H1 (cell line): ENCODE results near the gene COX5A. TPM values are rescaled to one million over a fixed set of nuclear protein-coding genes. Genes with fewer than 3 reads are reported as not detected.

Source experiments
- CTCF ChIA-PET: fragments of 300-600 bp; sonication (Branson Sonifier 250); formaldehyde crosslinking; loops from one replicate; lab custom pipeline; 2021; ENCODE audit not compliant: partially characterized antibody; lab: Charles Lee
- POLR2A ChIA-PET: fragments of 300-600 bp; sonication (Branson Sonifier 250); formaldehyde crosslinking; loops from one replicate; lab custom pipeline; 2021; ENCODE audit warnings: inconsistent platforms; ENCODE audit not compliant: partially characterized antibody; lab: Charles Lee
- DNase-seq, 2 experiments: peaks; one replicate each; pipeline versions ENCODE4 v3.0.0 to v3.0.0-alpha.2; 2010 to 2022; ENCODE audit warnings: low spot score in 2 of 2, low read depth in 1 of 2, mixed read lengths in 1 of 2
- FAIRE-seq: peaks from 2 replicates; lab custom pipeline; 2011; peaks lifted over from hg19 to GRCh38; lab: Jason Lieb, UNC
- H2AFZ ChIP-seq: 2 replicates; pipeline ENCODE4 v1.8.1; 2012; ENCODE audit warnings: low read length, inconsistent platforms
- H2AK5ac ChIP-seq: 2 replicates; pipeline ENCODE4 v1.6.1; 2013; ENCODE audit warnings: low read depth, low read length
- H2BK120ac ChIP-seq: replicated peaks from 2 replicates; pipeline ENCODE3; 2013; ENCODE audit warnings: low read depth, low read length, inconsistent platforms
- H2BK12ac ChIP-seq: 2 replicates; pipeline ENCODE4 v1.6.1; 2013; ENCODE audit warnings: low read depth, low read length
- H2BK15ac ChIP-seq: 2 replicates; pipeline ENCODE4 v1.6.1; 2013; ENCODE audit warnings: low read length
- H2BK20ac ChIP-seq: 2 replicates; pipeline ENCODE4 v1.6.1; 2013; ENCODE audit warnings: low read length
- H2BK5ac ChIP-seq: 2 replicates; pipeline ENCODE4 v1.6.1; 2013; ENCODE audit warnings: low read depth, low read length
- H3K14ac ChIP-seq: 2 replicates; pipeline ENCODE4 v1.6.1; 2013; ENCODE audit warnings: inconsistent platforms; ENCODE audit not compliant: insufficient read length
- H3K18ac ChIP-seq: 2 replicates; pipeline ENCODE4 v1.6.1; 2013; ENCODE audit warnings: low read length; ENCODE audit errors: extremely low read depth
- H3K23ac ChIP-seq: 2 replicates; pipeline ENCODE4 v1.6.1; 2013; ENCODE audit warnings: inconsistent platforms; ENCODE audit not compliant: insufficient read length
- H3K23me2 ChIP-seq: 2 replicates; pipeline ENCODE4 v1.6.1; 2013; ENCODE audit warnings: low read depth, low read length
- H3K27ac ChIP-seq: 2 replicates; pipeline ENCODE4 v1.6.1; 2011; ENCODE audit warnings: low read depth, low read length, inconsistent platforms
- H3K27me3 ChIP-seq, 4 experiments: replicated peaks in 1 of 4; 1 replicate in 1 of 4; 2 replicates in 3 of 4; pipeline versions ENCODE4 v1.6.1 to v1.8.1; 2011 to 2013; ENCODE audit warnings: low read length in 3 of 4, mild to moderate bottlenecking in 3 of 4, inconsistent platforms in 2 of 4, mixed read lengths in 2 of 4, moderate library complexity in 1 of 4; ENCODE audit not compliant: control insufficient read depth in 3 of 4, insufficient read depth in 3 of 4; ENCODE audit errors: extremely low read depth in 1 of 4
- H3K36me3 ChIP-seq, 4 experiments: 2 replicates each; pipeline versions ENCODE4 v1.6.1 to v1.8.1; 2011 to 2013; ENCODE audit warnings: mild to moderate bottlenecking in 4 of 4, low read length in 3 of 4, moderate library complexity in 2 of 4, control low read depth in 1 of 4, inconsistent platforms in 1 of 4; ENCODE audit not compliant: insufficient read depth in 4 of 4, control insufficient read depth in 2 of 4
- H3K4ac ChIP-seq: replicated peaks from 2 replicates; pipeline ENCODE3; 2013; ENCODE audit warnings: low read length, low read depth, mixed read lengths, inconsistent platforms; ENCODE audit not compliant: insufficient read length
- H3K4me1 ChIP-seq, 4 experiments: replicated peaks in 1 of 4; 1 replicate in 1 of 4; 2 replicates in 3 of 4; pipeline versions ENCODE4 v1.6.1 to v1.8.1; 2011 to 2013; ENCODE audit warnings: low read length in 3 of 4, inconsistent platforms in 2 of 4, mixed read lengths in 1 of 4; ENCODE audit not compliant: insufficient read depth in 4 of 4, control insufficient read depth in 3 of 4
- H3K4me2 ChIP-seq, 2 experiments: 2 replicates each; pipeline versions ENCODE4 v1.6.1 to v1.8.1; 2011 to 2013; ENCODE audit warnings: low read depth in 2 of 2, low read length in 2 of 2, control low read depth in 1 of 2, inconsistent platforms in 1 of 2, mild to moderate bottlenecking in 1 of 2; ENCODE audit not compliant: insufficient read depth in 1 of 2
- H3K4me3 ChIP-seq, 4 experiments: fragments of 200-600, 300-600 bp in 1 of 4; sonication (generic), shearing (Covaris generic), sonication (Bioruptor Twin) in 1 of 4; 2 replicates each; pipeline versions ENCODE4 v1.5.1 to v1.8.1; 2011 to 2016; ENCODE audit warnings: low read length in 4 of 4, low read depth in 3 of 4, control low read depth in 2 of 4, inconsistent platforms in 2 of 4, mild to moderate bottlenecking in 2 of 4, mixed read lengths in 1 of 4, moderate library complexity in 1 of 4; ENCODE audit not compliant: insufficient read depth in 2 of 4; ENCODE audit errors: extremely low read depth in 1 of 4
- H3K56ac ChIP-seq: replicated peaks from 2 replicates; pipeline ENCODE3; 2013; ENCODE audit warnings: low read depth, mild to moderate bottlenecking, mixed read lengths, low read length, inconsistent platforms; ENCODE audit not compliant: insufficient read length
- H3K79me1 ChIP-seq: 2 replicates; pipeline ENCODE4 v1.6.1; 2013; ENCODE audit warnings: low read depth, low read length, control low read depth
- H3K79me2 ChIP-seq, 2 experiments: 2 replicates each; pipeline versions ENCODE4 v1.6.1 to v1.8.1; 2012 to 2013; ENCODE audit warnings: low read length in 2 of 2, mild to moderate bottlenecking in 2 of 2, inconsistent platforms in 1 of 2; ENCODE audit not compliant: insufficient read depth in 2 of 2, control insufficient read depth in 1 of 2
- H3K9ac ChIP-seq, 4 experiments: replicated peaks in 1 of 4; 1 replicate in 1 of 4; 2 replicates in 3 of 4; pipeline versions ENCODE4 v1.6.1 to v1.8.1; 2011 to 2013; ENCODE audit warnings: low read depth in 3 of 4, low read length in 3 of 4, control low read depth in 2 of 4, mild to moderate bottlenecking in 2 of 4, moderate library complexity in 2 of 4, inconsistent platforms in 1 of 4; ENCODE audit errors: extremely low read depth in 1 of 4
- H3K9me3 ChIP-seq, 2 experiments: 2 replicates each; pipeline versions ENCODE4 v1.6.1 to v1.8.1; 2012 to 2013; ENCODE audit warnings: mild to moderate bottlenecking in 2 of 2, moderate library complexity in 2 of 2, control low read depth in 1 of 2, inconsistent platforms in 1 of 2, low read depth in 1 of 2, low read length in 1 of 2, mixed read lengths in 1 of 2; ENCODE audit not compliant: insufficient read depth in 2 of 2
- H4K20me1 ChIP-seq, 2 experiments: replicated peaks in 1 of 2; 2 replicates each; pipeline versions ENCODE3 to v1.8.1; 2011 to 2013; ENCODE audit warnings: inconsistent platforms in 2 of 2, low read length in 2 of 2, mild to moderate bottlenecking in 1 of 2; ENCODE audit not compliant: insufficient read depth in 2 of 2, control insufficient read depth in 1 of 2
- H4K5ac ChIP-seq: 2 replicates; pipeline ENCODE4 v1.6.1; 2013; ENCODE audit warnings: low read length, low read depth, mixed read lengths, inconsistent platforms; ENCODE audit not compliant: insufficient read length
- H4K8ac ChIP-seq: 2 replicates; pipeline ENCODE4 v1.8.0; 2013; ENCODE audit warnings: mild to moderate bottlenecking, moderate library complexity, low read length, inconsistent platforms; ENCODE audit not compliant: insufficient read depth; ENCODE audit errors: extremely low read depth
- H4K91ac ChIP-seq: replicated peaks from 2 replicates; pipeline ENCODE3; 2013; ENCODE audit warnings: low read length, mixed read lengths, inconsistent platforms; ENCODE audit not compliant: insufficient read length
- ASH2L ChIP-seq: fragments of 200-600, 300-600 bp; sonication (generic); IDR thresholded peaks from one replicate; pipeline ENCODE4 v1.7.1; 2017; ENCODE audit warnings: low read length
- JUN ChIP-seq: IDR thresholded peaks from 2 replicates; pipeline ENCODE4 v1.6.1; 2011; ENCODE audit warnings: low read depth, mild to moderate bottlenecking, improper control_type of control experiment, low read length
- RBBP5 ChIP-seq: IDR thresholded peaks from 2 replicates; pipeline ENCODE4 v1.7.1; 2012; ENCODE audit warnings: low read depth, mild to moderate bottlenecking, inconsistent platforms, low read length, moderate library complexity, borderline replicate concordance
- SIRT6 ChIP-seq: IDR thresholded peaks from one replicate; pipeline ENCODE4 v1.7.1; 2012; ENCODE audit warnings: low read length, inconsistent platforms
- SP1 ChIP-seq: IDR thresholded peaks from 2 replicates; pipeline ENCODE4 v1.6.1; 2011; ENCODE audit warnings: low read depth, low read length
- TCF12 ChIP-seq: IDR thresholded peaks from 2 replicates; pipeline ENCODE4 v1.6.1; 2011; ENCODE audit warnings: low read depth, mild to moderate bottlenecking, low read length
- WGBS, 2 experiments: shearing (Covaris generic) in 1 of 2; methylation state at CpG; one replicate each; pipeline versions ENCODE4 v1.1.6 to v1.1.7; 2013 to 2015; ENCODE audit warnings: low lambda C conversion rate in 2 of 2, mixed read lengths in 2 of 2, inconsistent platforms in 1 of 2, low coverage in 1 of 2, missing lambda C conversion rate in 1 of 2; ENCODE audit not compliant: insufficient replicate concordance in 2 of 2, insufficient coverage in 1 of 2, insufficient read length in 1 of 2; ENCODE audit errors: extremely low coverage in 1 of 2, missing lambda C conversion rate in 1 of 2; 5-methylcytosine and 5-hydroxymethylcytosine counted together
- polyA plus RNA-seq, 7 experiments: library from polyadenylated mRNA; depleted of rRNA in 3 of 7; stranded (reverse) in 5 of 7; unstranded in 2 of 7; fragments of >200 nt in 5 of 7; fragments of 200-250 nt in 2 of 7; gene quantifications; 1 replicate in 5 of 7; 2 replicates in 1 of 7; 4 replicates in 1 of 7; pipeline versions ENCODE4 v1.2.1 to v1.2.3, GENCODE V29; 2011 to 2013; ENCODE audit warnings: missing spikeins in 2 of 7, mixed read lengths in 2 of 7
- total RNA-seq: library from RNA; stranded (reverse); fragmentation: NEBNext Ultra II Directional; extraction: Animal tissue kit (Norgen Biotek cat#: 25700); gene quantifications from 2 replicates; pipeline ENCODE4 v1.2.1, GENCODE V29; 2021
- TF ChIP-seq, protein P1 (sequence below): IDR thresholded peaks from 2 replicates; pipeline ENCODE4 v1.6.1; 2011; ENCODE audit warnings: low read length, improper control_type of control experiment
- TF ChIP-seq, protein P2 (sequence below): IDR thresholded peaks from 2 replicates; pipeline ENCODE4 v1.6.1; 2012; ENCODE audit warnings: low read length, inconsistent platforms
- TF ChIP-seq, protein P3 (sequence below), 3 experiments: IDR thresholded peaks; 1 replicate in 2 of 3; 2 replicates in 1 of 3; pipeline versions ENCODE4 v1.5.1 to v1.6.1; 2011; ENCODE audit warnings: low read length in 3 of 3, mild to moderate bottlenecking in 3 of 3, inconsistent platforms in 2 of 3, low read depth in 1 of 3, moderate library complexity in 1 of 3; ENCODE audit not compliant: insufficient read depth in 1 of 3; ENCODE audit errors: control extremely low read depth in 1 of 3

The COX5A gene
- total and polyA plus RNA-seq, 2 of the 8 experiments (the other 6 are each of a cell fraction or from before 2014, with no cell fraction given) = 270 to 367 TPM

DNA sequence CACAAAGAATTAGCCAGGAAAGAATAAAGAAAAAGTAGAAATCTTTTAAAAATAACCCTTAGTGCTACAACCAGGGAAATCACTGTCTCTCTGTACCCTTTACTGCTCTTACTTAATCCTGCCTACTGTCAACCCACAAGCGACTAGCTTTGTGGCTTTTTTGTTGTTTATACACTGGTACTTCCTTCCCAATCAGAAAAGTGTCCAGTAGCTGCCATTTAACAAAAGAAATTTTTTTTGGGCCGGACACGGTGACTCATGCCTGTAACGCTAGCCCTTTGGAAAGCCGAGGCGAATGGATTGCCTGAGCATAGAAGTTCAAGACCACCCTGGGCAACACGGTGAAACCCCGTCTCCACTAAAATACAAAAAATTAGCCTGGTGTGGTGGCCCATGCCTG is 17.4 kb downstream of the COX5A start:
- POLR2A ChIA-PET = interaction anchor here (0.7 to 1.2 kb wide), 2 partner anchors 9 to 46 kb away, joined by 4 to 6 read pairs; no protein-coding TSS in a partner anchor
- Histone ChIP-seq H2AK5ac (no peak overlapping the region), H3K4ac (no peak overlapping the region), H4K8ac (no peak overlapping the region), H3K27ac (no peak overlapping the region), H3K14ac (no peak overlapping the region), H3K23ac (no peak overlapping the region), H4K91ac (no peak overlapping the region), H3K79me2 (no peaks in the 10 kb centered on the region), H3K4me2 (no peak overlapping the region), H4K5ac (no peak overlapping the region), H2BK15ac (no peak overlapping the region), H2AFZ (no peak overlapping the region), H3K9ac (no peak overlapping the region), H3K36me3 (peaks cover 24 to 72% (median 56%) of the 10 kb centered on the region in 4 experiments), H2BK5ac (no peak overlapping the region), H3K27me3 (no peaks in the 10 kb centered on the region), H3K79me1 (no peaks in the 10 kb centered on the region), H2BK120ac (no peak overlapping the region), H3K4me1 (no peaks in the 10 kb centered on the region), H3K56ac (no peak overlapping the region), H3K18ac (no peak overlapping the region), H3K23me2 (no peaks in the 10 kb centered on the region), H3K4me3 (no peak overlapping the region), H2BK12ac (no peak overlapping the region), H3K9me3 (no peaks in the 10 kb centered on the region), H4K20me1 (peaks cover 0 to 5% of the 10 kb centered on the region in 2 experiments), H2BK20ac (no peak overlapping the region)
- FAIRE-seq (no peak), DNase-seq (no peak)
- 94% methylated on average over 8 of the region's 8 CpGs; no CpG with 5 or more reads in 1 of the 2 experiments for WGBS, 2 experiments
- CTCF ChIA-PET = interaction anchor here (0.6 to 2.4 kb wide), 3 partner anchors 19 to 47 kb away, joined by 3 to 7 read pairs (median 3); no protein-coding TSS in a partner anchor
- TF ChIP-seq SP1 (no peak), TCF12 (no peak), JUN (no peak), RBBP5 (no peak), SIRT6 (no peak), ASH2L (no peak)
- TF ChIP-seq, protein P1, sequence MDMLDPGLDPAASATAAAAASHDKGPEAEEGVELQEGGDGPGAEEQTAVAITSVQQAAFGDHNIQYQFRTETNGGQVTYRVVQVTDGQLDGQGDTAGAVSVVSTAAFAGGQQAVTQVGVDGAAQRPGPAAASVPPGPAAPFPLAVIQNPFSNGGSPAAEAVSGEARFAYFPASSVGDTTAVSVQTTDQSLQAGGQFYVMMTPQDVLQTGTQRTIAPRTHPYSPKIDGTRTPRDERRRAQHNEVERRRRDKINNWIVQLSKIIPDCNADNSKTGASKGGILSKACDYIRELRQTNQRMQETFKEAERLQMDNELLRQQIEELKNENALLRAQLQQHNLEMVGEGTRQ = no peak
- TF ChIP-seq, protein P2, sequence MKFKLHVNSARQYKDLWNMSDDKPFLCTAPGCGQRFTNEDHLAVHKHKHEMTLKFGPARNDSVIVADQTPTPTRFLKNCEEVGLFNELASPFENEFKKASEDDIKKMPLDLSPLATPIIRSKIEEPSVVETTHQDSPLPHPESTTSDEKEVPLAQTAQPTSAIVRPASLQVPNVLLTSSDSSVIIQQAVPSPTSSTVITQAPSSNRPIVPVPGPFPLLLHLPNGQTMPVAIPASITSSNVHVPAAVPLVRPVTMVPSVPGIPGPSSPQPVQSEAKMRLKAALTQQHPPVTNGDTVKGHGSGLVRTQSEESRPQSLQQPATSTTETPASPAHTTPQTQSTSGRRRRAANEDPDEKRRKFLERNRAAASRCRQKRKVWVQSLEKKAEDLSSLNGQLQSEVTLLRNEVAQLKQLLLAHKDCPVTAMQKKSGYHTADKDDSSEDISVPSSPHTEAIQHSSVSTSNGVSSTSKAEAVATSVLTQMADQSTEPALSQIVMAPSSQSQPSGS = no peak
- TF ChIP-seq, protein P3, sequence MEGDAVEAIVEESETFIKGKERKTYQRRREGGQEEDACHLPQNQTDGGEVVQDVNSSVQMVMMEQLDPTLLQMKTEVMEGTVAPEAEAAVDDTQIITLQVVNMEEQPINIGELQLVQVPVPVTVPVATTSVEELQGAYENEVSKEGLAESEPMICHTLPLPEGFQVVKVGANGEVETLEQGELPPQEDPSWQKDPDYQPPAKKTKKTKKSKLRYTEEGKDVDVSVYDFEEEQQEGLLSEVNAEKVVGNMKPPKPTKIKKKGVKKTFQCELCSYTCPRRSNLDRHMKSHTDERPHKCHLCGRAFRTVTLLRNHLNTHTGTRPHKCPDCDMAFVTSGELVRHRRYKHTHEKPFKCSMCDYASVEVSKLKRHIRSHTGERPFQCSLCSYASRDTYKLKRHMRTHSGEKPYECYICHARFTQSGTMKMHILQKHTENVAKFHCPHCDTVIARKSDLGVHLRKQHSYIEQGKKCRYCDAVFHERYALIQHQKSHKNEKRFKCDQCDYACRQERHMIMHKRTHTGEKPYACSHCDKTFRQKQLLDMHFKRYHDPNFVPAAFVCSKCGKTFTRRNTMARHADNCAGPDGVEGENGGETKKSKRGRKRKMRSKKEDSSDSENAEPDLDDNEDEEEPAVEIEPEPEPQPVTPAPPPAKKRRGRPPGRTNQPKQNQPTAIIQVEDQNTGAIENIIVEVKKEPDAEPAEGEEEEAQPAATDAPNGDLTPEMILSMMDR (IDR thresholded peaks at IDR 0.05; ENCODE audit: control extremely low read depth in 1 of 3, insufficient read depth in 1 of 3, low read depth in 1 of 3, low read length in 3 of 3) = no peak
